ENCODE results near the gene INSYN2B.

INSYN2B gene

DNA sequence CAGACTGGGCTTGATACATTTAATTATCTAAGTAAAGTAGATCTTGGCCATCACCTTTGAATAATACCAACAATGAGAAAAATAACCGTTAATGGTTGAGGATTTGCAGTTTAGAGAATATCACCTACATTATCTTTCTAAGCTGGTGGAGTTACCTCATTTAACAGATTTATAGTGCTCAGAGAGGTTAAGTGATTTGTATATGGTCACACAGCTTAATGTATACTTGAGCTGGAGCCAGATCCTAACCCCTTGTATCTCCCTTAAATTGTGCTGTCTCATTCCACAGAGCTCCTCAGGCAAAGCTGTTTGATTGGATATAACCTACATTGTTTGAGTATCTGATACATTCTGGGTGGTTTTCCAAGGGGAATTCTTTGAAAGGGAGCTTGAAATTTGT lies 57.8 kb downstream of the INSYN2B start:
- H4K8ac ChIP-seq (ENCODE audit: low read depth, low read length) = no peak overlapping the region
- H2BK5ac ChIP-seq (ENCODE audit: low read length) = no peak overlapping the region
- no peaks in the 10 kb centered on the region for H3K79me1 ChIP-seq (ENCODE audit: low read depth, low read length)
- WGBS, 2 donors (ENCODE audit: extremely low coverage in 2 of 2, insufficient read length in 2 of 2, insufficient replicate concordance in 1 of 2) = no CpG with 5 or more reads among the region's 1 CpG
- H3K4me1 ChIP-seq (ENCODE audit: control insufficient read depth in 2 of 2, insufficient read depth in 1 of 2, low read depth in 1 of 2, low read length in 2 of 2) = no peaks in the 10 kb centered on the region
- H3K27me3 ChIP-seq (ENCODE audit: control insufficient read depth in 3 of 3, insufficient read depth in 3 of 3, low read depth in 1 of 3, low read length in 3 of 3) = no peaks in the 10 kb centered on the region
- no peak overlapping the region for H3K23ac ChIP-seq (ENCODE audit: low read depth, low read length, poor library complexity)
- no peak for DNase-seq (ENCODE audit: low spot score)
- no peak overlapping the region for H3K18ac ChIP-seq (ENCODE audit: low read length)
- no peak overlapping the region for H3K4me2 ChIP-seq (ENCODE audit: insufficient read depth, low read length, poor library complexity, severe bottlenecking)
- H2BK12ac ChIP-seq (ENCODE audit: low read length) = no peak overlapping the region
- H3K27ac ChIP-seq (replicated peaks; ENCODE audit: low read length) = no peak overlapping the region
- no peak overlapping the region for H3K9ac ChIP-seq (ENCODE audit: low read depth, low read length, poor library complexity)
- no peak overlapping the region for H3K4ac ChIP-seq (ENCODE audit: low read length)
- no peak overlapping the region for H3K4me3 ChIP-seq (ENCODE audit: low read length in 2 of 2)
- no peaks in the 10 kb centered on the region for H3K9me3 ChIP-seq (replicated peaks in 1 of 2; ENCODE audit: control insufficient read depth in 2 of 2, insufficient read depth in 1 of 2, low read depth in 1 of 2, low read length in 2 of 2)
- no peak overlapping the region for H4K91ac ChIP-seq (ENCODE audit: low read depth, low read length, poor library complexity)
- no peak overlapping the region for H3K14ac ChIP-seq (ENCODE audit: low read length)
- no peak overlapping the region for H2AK5ac ChIP-seq (ENCODE audit: low read depth, low read length)
- H3K36me3 ChIP-seq (replicated peaks in 1 of 2; ENCODE audit: control insufficient read depth in 2 of 2, insufficient read depth in 2 of 2, low read length in 2 of 2) = no peaks in the 10 kb centered on the region
- no peak overlapping the region for H2AFZ ChIP-seq (ENCODE audit: low read length)
- no peak overlapping the region for H2BK15ac ChIP-seq (ENCODE audit: low read length)
- no peak overlapping the region for H2BK120ac ChIP-seq (ENCODE audit: low read depth, low read length)

DNA sequence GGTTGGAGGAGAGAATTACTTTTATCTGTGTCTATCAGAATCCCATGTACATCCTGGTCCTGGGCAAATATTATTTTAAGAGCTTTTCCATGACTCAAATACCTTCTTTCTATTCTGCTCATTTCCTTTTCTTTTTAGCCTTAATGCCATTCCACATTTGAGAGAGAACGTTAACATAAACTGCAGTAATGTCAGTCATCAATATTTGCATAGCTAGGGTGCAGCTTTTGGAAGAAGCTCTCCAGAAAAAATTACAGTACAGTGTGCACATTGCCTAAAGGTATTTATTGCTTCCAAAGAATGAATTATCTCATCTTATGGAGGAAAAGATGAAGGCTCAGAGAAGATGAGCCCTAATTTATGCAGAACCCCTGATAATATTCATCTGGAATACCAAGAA lies 58.3 kb downstream of the INSYN2B start:
- Histone ChIP-seq H3K27me3 (ENCODE audit: control insufficient read depth in 3 of 3, insufficient read depth in 3 of 3, low read depth in 1 of 3, low read length in 3 of 3) (no peaks in the 10 kb centered on the region), H3K27ac (replicated peaks; ENCODE audit: low read length) (no peak overlapping the region), H4K91ac (ENCODE audit: low read depth, low read length, poor library complexity) (no peak overlapping the region), H2AK5ac (ENCODE audit: low read depth, low read length) (no peak overlapping the region), H3K4me2 (ENCODE audit: insufficient read depth, low read length, poor library complexity, severe bottlenecking) (no peak overlapping the region), H4K8ac (ENCODE audit: low read depth, low read length) (no peak overlapping the region), H3K36me3 (replicated peaks in 1 of 2; ENCODE audit: control insufficient read depth in 2 of 2, insufficient read depth in 2 of 2, low read length in 2 of 2) (no peaks in the 10 kb centered on the region), H3K9ac (ENCODE audit: low read depth, low read length, poor library complexity) (no peak overlapping the region), H3K14ac (ENCODE audit: low read length) (no peak overlapping the region), H3K18ac (ENCODE audit: low read length) (no peak overlapping the region), H2AFZ (ENCODE audit: low read length) (no peak overlapping the region), H3K9me3 (replicated peaks in 1 of 2; ENCODE audit: control insufficient read depth in 2 of 2, insufficient read depth in 1 of 2, low read depth in 1 of 2, low read length in 2 of 2) (no peaks in the 10 kb centered on the region), H3K23ac (ENCODE audit: low read depth, low read length, poor library complexity) (no peak overlapping the region), H2BK120ac (ENCODE audit: low read depth, low read length) (no peak overlapping the region), H3K4me1 (ENCODE audit: control insufficient read depth in 2 of 2, insufficient read depth in 1 of 2, low read depth in 1 of 2, low read length in 2 of 2) (no peaks in the 10 kb centered on the region), H3K79me1 (ENCODE audit: low read depth, low read length) (no peaks in the 10 kb centered on the region), H3K4ac (ENCODE audit: low read length) (no peak overlapping the region), H2BK15ac (ENCODE audit: low read length) (no peak overlapping the region), H2BK5ac (ENCODE audit: low read length) (no peak overlapping the region), H2BK12ac (ENCODE audit: low read length) (no peak overlapping the region), H3K4me3 (ENCODE audit: low read length in 2 of 2) (no peak overlapping the region)
- WGBS, 2 donors (ENCODE audit: extremely low coverage in 2 of 2, insufficient read length in 2 of 2, insufficient replicate concordance in 1 of 2) = no CpG with 5 or more reads among the region's 1 CpG
- no peak for DNase-seq (ENCODE audit: low spot score)

DNA sequence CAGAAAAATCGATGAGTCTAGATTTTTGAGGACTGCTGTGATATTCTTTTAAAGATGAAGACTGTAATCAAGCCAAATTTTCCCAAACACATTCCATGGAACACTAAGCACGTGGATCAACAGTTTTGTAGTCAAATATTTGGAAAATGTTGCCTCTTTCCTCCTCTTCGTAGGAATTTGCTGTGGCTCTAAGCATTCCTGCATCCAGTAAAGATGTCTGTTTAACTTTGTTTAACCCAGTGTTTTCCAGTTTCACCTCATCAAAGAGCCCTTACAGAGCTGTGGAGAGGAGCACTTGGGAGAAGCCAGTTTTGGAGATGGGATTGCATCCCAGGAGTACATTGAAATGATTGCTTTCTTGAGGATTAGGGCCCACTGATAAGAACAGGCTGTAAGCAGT lies 58.9 kb downstream of the INSYN2B start:
- no CpG with 5 or more reads among the region's 3 CpGs for WGBS, 2 donors (ENCODE audit: extremely low coverage in 2 of 2, insufficient read length in 2 of 2, insufficient replicate concordance in 1 of 2)
- Histone ChIP-seq H2BK5ac (ENCODE audit: low read length) (no peak overlapping the region), H3K9me3 (replicated peaks in 1 of 2; ENCODE audit: control insufficient read depth in 2 of 2, insufficient read depth in 1 of 2, low read depth in 1 of 2, low read length in 2 of 2) (no peaks in the 10 kb centered on the region), H2BK120ac (ENCODE audit: low read depth, low read length) (no peak overlapping the region), H3K4me1 (ENCODE audit: control insufficient read depth in 2 of 2, insufficient read depth in 1 of 2, low read depth in 1 of 2, low read length in 2 of 2) (no peaks in the 10 kb centered on the region), H3K4me2 (ENCODE audit: insufficient read depth, low read length, poor library complexity, severe bottlenecking) (no peak overlapping the region), H3K14ac (ENCODE audit: low read length) (no peak overlapping the region), H2AK5ac (ENCODE audit: low read depth, low read length) (no peak overlapping the region), H2BK12ac (ENCODE audit: low read length) (no peak overlapping the region), H3K23ac (ENCODE audit: low read depth, low read length, poor library complexity) (no peak overlapping the region), H3K4me3 (ENCODE audit: low read length in 2 of 2) (no peak overlapping the region), H3K27me3 (ENCODE audit: control insufficient read depth in 3 of 3, insufficient read depth in 3 of 3, low read depth in 1 of 3, low read length in 3 of 3) (no peaks in the 10 kb centered on the region), H3K79me1 (ENCODE audit: low read depth, low read length) (no peaks in the 10 kb centered on the region), H4K8ac (ENCODE audit: low read depth, low read length) (no peak overlapping the region), H2BK15ac (ENCODE audit: low read length) (no peak overlapping the region), H4K91ac (ENCODE audit: low read depth, low read length, poor library complexity) (no peak overlapping the region), H3K4ac (ENCODE audit: low read length) (no peak overlapping the region), H3K18ac (ENCODE audit: low read length) (no peak overlapping the region), H3K36me3 (replicated peaks in 1 of 2; ENCODE audit: control insufficient read depth in 2 of 2, insufficient read depth in 2 of 2, low read length in 2 of 2) (no peaks in the 10 kb centered on the region), H2AFZ (ENCODE audit: low read length) (no peak overlapping the region), H3K27ac (replicated peaks; ENCODE audit: low read length) (no peak overlapping the region), H3K9ac (ENCODE audit: low read depth, low read length, poor library complexity) (no peak overlapping the region)
- no peak for DNase-seq (ENCODE audit: low spot score)

DNA sequence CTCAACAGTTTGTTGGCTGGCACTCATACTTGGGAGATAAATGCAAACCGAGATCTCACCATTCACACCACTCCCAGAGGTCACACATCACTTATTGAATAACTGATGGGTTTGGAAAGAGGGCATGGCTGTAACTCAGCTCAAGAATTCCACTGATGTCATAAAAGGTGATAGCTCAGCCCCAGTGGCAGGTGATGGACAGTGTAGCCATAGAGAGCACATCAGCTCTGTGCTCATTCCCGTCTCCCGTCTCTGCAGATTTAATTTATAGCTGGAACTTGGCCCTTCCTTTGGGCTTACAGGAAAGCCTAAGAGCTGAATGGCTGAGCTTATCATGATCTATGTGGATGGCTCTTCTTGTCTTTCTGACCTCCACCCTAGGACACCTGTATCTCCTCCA lies 59.8 kb downstream of the INSYN2B start:
- H2BK5ac ChIP-seq (ENCODE audit: low read length) = no peak overlapping the region
- H3K23ac ChIP-seq (ENCODE audit: low read depth, low read length, poor library complexity) = no peak overlapping the region
- no peaks in the 10 kb centered on the region for H3K9me3 ChIP-seq (replicated peaks in 1 of 2; ENCODE audit: control insufficient read depth in 2 of 2, insufficient read depth in 1 of 2, low read depth in 1 of 2, low read length in 2 of 2)
- no peak overlapping the region for H4K91ac ChIP-seq (ENCODE audit: low read depth, low read length, poor library complexity)
- no peaks in the 10 kb centered on the region for H3K79me1 ChIP-seq (ENCODE audit: low read depth, low read length)
- no peak overlapping the region for H2AK5ac ChIP-seq (ENCODE audit: low read depth, low read length)
- no peak overlapping the region for H3K4me2 ChIP-seq (ENCODE audit: insufficient read depth, low read length, poor library complexity, severe bottlenecking)
- H3K4me3 ChIP-seq (ENCODE audit: low read length in 2 of 2) = no peak overlapping the region
- H3K14ac ChIP-seq (ENCODE audit: low read length) = no peak overlapping the region
- H3K4me1 ChIP-seq (ENCODE audit: control insufficient read depth in 2 of 2, insufficient read depth in 1 of 2, low read depth in 1 of 2, low read length in 2 of 2) = no peaks in the 10 kb centered on the region
- no peaks in the 10 kb centered on the region for H3K27me3 ChIP-seq (ENCODE audit: control insufficient read depth in 3 of 3, insufficient read depth in 3 of 3, low read depth in 1 of 3, low read length in 3 of 3)
- no peak overlapping the region for H2BK15ac ChIP-seq (ENCODE audit: low read length)
- no peak overlapping the region for H3K9ac ChIP-seq (ENCODE audit: low read depth, low read length, poor library complexity)
- H3K36me3 ChIP-seq (replicated peaks in 1 of 2; ENCODE audit: control insufficient read depth in 2 of 2, insufficient read depth in 2 of 2, low read length in 2 of 2) = no peaks in the 10 kb centered on the region
- no peak for DNase-seq (ENCODE audit: low spot score)
- H2BK120ac ChIP-seq (ENCODE audit: low read depth, low read length) = no peak overlapping the region
- no peak overlapping the region for H4K8ac ChIP-seq (ENCODE audit: low read depth, low read length)
- H2BK12ac ChIP-seq (ENCODE audit: low read length) = no peak overlapping the region
- H2AFZ ChIP-seq (ENCODE audit: low read length) = no peak overlapping the region
- no peak overlapping the region for H3K18ac ChIP-seq (ENCODE audit: low read length)
- no CpG with 5 or more reads among the region's 3 CpGs for WGBS, 2 donors (ENCODE audit: extremely low coverage in 2 of 2, insufficient read length in 2 of 2, insufficient replicate concordance in 1 of 2)
- H3K4ac ChIP-seq (ENCODE audit: low read length) = no peak overlapping the region
- H3K27ac ChIP-seq (replicated peaks; ENCODE audit: low read length) = no peak overlapping the region

Measured in neuronal stem cell (in vitro differentiated cells).